Endothelial cell (in vitro differentiated cells): ENCODE results near the gene KCNH8. TPM values are rescaled to one million over a fixed set of nuclear protein-coding genes. Genes with fewer than 3 reads are reported as not detected.

ENCODE experiments used
- DNase-seq: peaks from one replicate; pipeline ENCODE4 v3.0.0; 2021; ENCODE audit warnings: low spot score
- H3K27ac Mint-ChIP-seq: one replicate; pipeline ENCODE4 v1.8.0; 2021; ENCODE audit warnings: mixed read lengths, inconsistent platforms; ENCODE audit not compliant: unreplicated experiment
- H3K27me3 Mint-ChIP-seq: one replicate; pipeline ENCODE4 v1.8.0; 2021; ENCODE audit warnings: mild to moderate bottlenecking, moderate library complexity, mixed read lengths, inconsistent platforms; ENCODE audit not compliant: unreplicated experiment
- H3K36me3 Mint-ChIP-seq: one replicate; pipeline ENCODE4 v1.8.0; 2021; ENCODE audit warnings: mild to moderate bottlenecking, low read depth, mixed read lengths, inconsistent platforms; ENCODE audit not compliant: unreplicated experiment
- H3K4me1 Mint-ChIP-seq: one replicate; pipeline ENCODE4 v1.8.0; 2021; ENCODE audit warnings: mild to moderate bottlenecking, mixed read lengths, inconsistent platforms; ENCODE audit not compliant: unreplicated experiment
- H3K4me3 Mint-ChIP-seq: one replicate; pipeline ENCODE4 v1.8.0; 2021; ENCODE audit warnings: mild to moderate bottlenecking, mixed read lengths, inconsistent platforms; ENCODE audit not compliant: unreplicated experiment
- H3K9me3 Mint-ChIP-seq: one replicate; pipeline ENCODE4 v1.8.0; 2021; ENCODE audit warnings: mixed read lengths, inconsistent platforms; ENCODE audit not compliant: unreplicated experiment
- total RNA-seq: library from RNA; stranded (reverse); fragmentation: NEBNext Ultra II Directional; extraction: Animal tissue kit (Norgen Biotek cat#: 25700); gene quantifications from one replicate; pipeline ENCODE4 v1.2.1, GENCODE V29; 2021; ENCODE audit not compliant: unreplicated experiment
- TF ChIP-seq, protein P1 (sequence below): fragments of 200-600 bp; sonication (generic); IDR thresholded peaks from one replicate; pipeline ENCODE4 v1.5.0; 2021; ENCODE audit warnings: antibody characterized with exemption; ENCODE audit not compliant: unreplicated experiment

Gene KCNH8
- total RNA-seq, 1 donor from 2014 or later, result 1.3 TPM

DNA sequence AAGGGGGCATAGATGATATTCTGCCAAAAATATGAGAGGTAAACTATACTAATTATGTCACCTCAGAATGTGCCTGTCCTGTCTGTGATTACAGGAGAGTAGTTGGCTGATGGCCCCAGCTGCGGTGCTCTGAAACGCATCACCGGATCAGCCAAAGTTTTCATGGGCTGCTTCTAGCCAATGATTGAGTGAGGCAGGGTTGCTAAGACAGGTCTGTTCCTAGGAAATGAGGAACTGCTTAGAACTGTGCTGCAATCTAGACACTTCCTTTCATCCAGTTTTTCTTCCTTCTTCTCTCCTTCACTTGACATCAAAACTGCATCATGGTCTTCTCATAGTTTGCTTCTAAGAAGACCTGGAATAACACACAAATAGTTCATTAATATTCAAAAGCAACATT lies 124.0 kb downstream of the KCNH8 start:
- H3K36me3 Mint-ChIP-seq, result no peaks in the 10 kb centered on the region
- no peak overlapping the region for H3K4me3 Mint-ChIP-seq
- TF ChIP-seq, protein P1, sequence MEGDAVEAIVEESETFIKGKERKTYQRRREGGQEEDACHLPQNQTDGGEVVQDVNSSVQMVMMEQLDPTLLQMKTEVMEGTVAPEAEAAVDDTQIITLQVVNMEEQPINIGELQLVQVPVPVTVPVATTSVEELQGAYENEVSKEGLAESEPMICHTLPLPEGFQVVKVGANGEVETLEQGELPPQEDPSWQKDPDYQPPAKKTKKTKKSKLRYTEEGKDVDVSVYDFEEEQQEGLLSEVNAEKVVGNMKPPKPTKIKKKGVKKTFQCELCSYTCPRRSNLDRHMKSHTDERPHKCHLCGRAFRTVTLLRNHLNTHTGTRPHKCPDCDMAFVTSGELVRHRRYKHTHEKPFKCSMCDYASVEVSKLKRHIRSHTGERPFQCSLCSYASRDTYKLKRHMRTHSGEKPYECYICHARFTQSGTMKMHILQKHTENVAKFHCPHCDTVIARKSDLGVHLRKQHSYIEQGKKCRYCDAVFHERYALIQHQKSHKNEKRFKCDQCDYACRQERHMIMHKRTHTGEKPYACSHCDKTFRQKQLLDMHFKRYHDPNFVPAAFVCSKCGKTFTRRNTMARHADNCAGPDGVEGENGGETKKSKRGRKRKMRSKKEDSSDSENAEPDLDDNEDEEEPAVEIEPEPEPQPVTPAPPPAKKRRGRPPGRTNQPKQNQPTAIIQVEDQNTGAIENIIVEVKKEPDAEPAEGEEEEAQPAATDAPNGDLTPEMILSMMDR, result no peak
- no peaks in the 10 kb centered on the region for H3K4me1 Mint-ChIP-seq
- no peaks in the 10 kb centered on the region for H3K9me3 Mint-ChIP-seq
- H3K27me3 Mint-ChIP-seq, result no peaks in the 10 kb centered on the region
- no peak overlapping the region for H3K27ac Mint-ChIP-seq
- DNase-seq, result no peak

DNA sequence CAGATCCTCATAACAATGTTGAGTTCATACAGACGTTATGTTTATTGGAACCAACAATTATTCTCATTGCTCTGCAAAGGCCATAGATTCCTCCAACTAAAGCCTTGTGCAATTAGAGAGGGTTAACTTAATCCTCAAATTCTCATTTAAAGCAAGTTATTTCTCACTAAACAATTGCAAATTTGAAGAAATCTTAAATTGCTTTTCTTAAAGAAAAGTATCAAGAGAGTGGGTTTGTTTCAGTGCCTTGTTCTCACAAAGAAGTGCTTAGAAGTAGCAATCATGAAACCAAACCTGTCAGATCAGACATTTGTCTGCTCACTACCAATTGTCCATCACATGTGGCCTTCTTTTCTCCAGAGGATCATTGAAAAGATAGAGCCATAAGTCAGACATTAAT lies 124.8 kb downstream of the KCNH8 start:
- no peak for DNase-seq
- no peaks in the 10 kb centered on the region for H3K4me1 Mint-ChIP-seq
- H3K27me3 Mint-ChIP-seq, result no peaks in the 10 kb centered on the region
- H3K27ac Mint-ChIP-seq, result no peak overlapping the region
- no peaks in the 10 kb centered on the region for H3K36me3 Mint-ChIP-seq
- H3K4me3 Mint-ChIP-seq, result no peak overlapping the region
- TF ChIP-seq, protein P1, result no peak
- H3K9me3 Mint-ChIP-seq, result no peaks in the 10 kb centered on the region

DNA sequence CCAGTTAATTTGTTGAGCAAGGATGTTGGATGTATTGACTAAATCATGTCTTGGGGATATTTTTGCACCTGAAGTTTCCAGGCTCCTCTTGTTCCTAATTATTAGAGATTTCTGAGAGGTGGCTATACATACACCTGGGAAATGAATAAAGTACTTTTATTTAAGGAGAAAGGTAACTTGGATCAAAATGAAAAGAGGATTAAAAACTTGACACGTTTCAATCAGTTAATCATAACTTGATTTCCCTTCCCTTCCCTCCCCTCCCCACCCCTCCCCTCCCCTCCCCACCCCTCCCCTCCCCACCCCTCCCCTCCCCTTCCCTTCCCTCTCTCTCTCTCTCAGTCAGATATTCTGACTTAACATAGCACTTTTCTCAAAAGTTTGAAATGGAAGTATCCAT lies 126.3 kb downstream of the KCNH8 start:
- Mint-ChIP-seq H3K27me3 (no peaks in the 10 kb centered on the region), H3K9me3 (no peaks in the 10 kb centered on the region), H3K36me3 (no peaks in the 10 kb centered on the region), H3K4me1 (no peaks in the 10 kb centered on the region), H3K27ac (no peak overlapping the region), H3K4me3 (no peak overlapping the region)
- no peak for DNase-seq
- TF ChIP-seq, protein P1, result no peak

DNA sequence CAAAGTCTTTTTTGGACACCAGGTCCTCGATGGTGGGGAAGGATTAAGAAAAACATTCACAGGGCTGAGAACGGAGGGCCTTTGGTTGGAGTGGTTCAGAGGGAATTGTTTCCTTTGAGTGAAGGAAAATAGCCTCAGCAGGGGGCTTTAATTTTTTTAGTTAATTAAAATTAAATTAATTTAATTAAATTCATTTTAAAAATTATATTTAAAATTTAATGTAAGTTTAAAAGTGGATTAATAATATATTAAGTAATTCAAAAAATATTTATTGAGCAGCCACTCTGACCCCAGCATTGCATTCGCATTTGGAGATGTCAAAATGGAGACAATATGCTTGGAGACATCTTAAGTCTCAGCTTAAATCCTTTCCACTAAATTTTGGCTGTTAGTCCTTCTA lies 136.7 kb downstream of the KCNH8 start:
- Mint-ChIP-seq H3K4me1 (no peaks in the 10 kb centered on the region), H3K27ac (no peak overlapping the region), H3K27me3 (no peaks in the 10 kb centered on the region), H3K9me3 (no peaks in the 10 kb centered on the region), H3K4me3 (no peak overlapping the region), H3K36me3 (no peaks in the 10 kb centered on the region)
- DNase-seq, result no peak
- TF ChIP-seq, protein P1, result no peak

DNA sequence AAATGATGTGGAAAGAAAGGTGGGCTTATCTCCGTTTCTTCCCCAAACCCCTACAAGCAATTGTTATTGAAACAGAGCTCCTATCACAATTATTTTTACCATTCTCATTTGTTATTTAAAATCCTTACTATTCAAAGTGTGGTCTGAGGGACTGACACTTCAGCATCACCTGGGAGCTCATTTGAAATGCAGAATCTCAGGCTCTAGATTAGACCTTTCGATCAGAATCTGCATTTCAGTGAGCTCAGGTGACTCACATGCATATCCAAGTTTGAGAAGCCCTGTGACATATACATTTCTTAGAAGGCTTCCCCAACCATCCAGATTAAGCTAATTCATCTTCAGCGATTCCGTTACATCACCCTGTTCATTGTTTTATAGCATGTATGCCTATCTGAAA lies 145.0 kb downstream of the KCNH8 start:
- Mint-ChIP-seq H3K36me3 (no peaks in the 10 kb centered on the region), H3K9me3 (no peaks in the 10 kb centered on the region), H3K4me1 (no peaks in the 10 kb centered on the region), H3K27me3 (no peaks in the 10 kb centered on the region), H3K4me3 (no peak overlapping the region), H3K27ac (no peak overlapping the region)
- DNase-seq, result no peak
- TF ChIP-seq, protein P1, result no peak
